ENCODE results near the gene ZFHX3. TPM values are rescaled to one million over a fixed set of nuclear protein-coding genes. Genes with fewer than 3 reads are reported as not detected.

ZFHX3 gene
- total RNA-seq, 1 donor from 2014 or later: 44.6 TPM

DNA sequence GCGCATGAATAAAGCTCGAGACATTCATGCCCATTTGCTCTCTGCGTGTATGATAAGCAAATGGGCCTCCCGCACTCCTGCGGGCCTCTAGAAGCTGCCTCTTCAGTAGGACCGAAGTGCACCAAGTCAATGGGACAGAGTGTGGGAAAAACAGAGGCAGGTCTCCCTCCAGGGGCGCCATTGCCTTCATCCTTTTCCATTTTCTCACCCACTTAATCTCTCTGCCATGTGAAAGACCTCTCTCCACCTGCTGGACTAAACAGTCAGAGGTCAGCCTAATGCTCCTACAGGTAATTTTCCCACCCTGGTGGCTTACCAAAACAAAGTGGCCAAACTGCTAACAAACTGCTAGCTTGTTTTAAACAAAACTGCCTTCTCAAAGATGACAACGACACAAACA is 210.9 kb downstream of the ZFHX3 start:
- no peak for DNase-seq (ENCODE audit: low spot score)
- ATAC-seq: no peak
- intact Hi-C loops (cut with DNase I): no loop called here

DNA sequence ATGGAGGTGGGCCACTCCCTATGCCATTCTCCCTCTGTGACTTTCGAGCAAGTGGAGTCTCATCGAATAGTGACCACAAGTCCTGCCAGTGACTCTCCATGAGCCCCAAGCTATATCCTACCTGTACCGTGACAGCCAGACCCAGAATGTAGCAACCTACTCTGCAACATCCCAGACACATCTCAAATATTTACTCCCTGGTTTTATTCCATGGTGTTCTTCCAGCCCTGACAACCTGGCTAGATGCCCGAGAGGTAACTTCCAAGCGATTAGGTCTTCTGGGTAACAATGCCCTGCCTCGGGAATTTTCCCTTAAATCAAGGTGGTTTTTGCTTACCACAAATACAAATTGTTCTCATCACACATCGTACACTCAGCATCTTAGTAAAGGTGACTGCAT is 211.7 kb downstream of the ZFHX3 start:
- DNase-seq (ENCODE audit: low spot score): no peak
- intact Hi-C loops (cut with DNase I): no loop called here
- ATAC-seq: no peak

DNA sequence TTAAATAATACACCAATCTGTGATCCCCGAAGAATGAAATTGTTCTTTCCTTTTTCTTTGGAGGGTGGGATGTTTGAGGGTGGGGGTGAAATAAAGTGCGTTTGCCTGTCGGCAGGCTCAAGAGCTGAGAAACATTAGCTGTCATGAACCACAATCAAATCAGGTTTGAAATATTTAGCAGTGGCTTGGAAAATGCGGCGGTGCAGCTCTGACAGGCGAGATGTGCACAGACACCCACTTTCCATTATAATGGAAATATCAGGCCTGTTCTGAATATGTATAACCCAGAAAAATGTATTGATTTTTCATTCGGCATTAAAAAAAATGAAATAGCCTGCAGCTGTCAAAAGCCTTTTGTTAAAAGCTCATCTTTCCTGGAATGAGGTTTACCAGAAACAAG is 212.8 kb downstream of the ZFHX3 start:
- intact Hi-C loops (cut with DNase I): no loop called here
- DNase-seq (ENCODE audit: low spot score) (no peak), ATAC-seq (no peak)

DNA sequence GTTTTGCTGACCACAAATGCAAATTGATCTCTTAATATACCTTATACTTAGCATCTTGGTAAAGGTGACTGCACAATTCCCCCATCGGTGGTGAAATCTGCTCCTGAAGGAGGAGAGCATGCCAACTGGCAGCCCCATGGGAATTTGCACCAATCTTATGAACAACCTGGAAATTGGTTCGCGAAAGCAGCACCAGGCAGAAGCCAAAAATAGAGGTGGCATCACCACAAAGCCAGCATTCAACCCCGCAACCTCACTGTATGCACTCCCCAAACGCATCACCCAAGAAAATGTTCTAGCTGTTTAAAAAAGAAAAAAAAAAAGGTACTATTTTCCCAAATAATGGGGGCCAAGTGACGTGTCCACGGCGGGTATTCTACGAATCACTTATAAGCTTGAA is 213.4 kb downstream of the ZFHX3 start:
- intact Hi-C loops (cut with DNase I): no loop called here
- DNase-seq (ENCODE audit: low spot score) (no peak), ATAC-seq (no peak)

DNA sequence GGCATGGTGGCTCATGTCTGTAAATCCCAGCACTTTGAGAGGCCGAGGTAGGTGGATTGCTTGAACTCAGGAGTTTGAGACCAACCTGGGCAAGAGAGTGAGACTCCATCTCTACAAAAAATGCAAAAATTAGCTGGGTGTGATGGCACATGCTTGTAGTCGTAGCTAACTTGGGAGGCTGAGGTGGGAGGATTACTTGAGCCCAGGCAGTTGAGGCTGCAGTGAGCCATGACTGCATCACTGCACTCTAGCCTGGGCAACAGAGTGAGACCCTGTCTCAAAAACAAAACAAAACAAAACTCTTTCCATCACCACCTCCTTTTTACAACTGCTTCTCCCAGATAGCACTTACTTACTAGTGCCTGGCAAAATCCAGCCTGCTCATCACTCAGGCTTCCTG is 214.0 kb downstream of the ZFHX3 start:
- intact Hi-C loops (cut with DNase I): no loop called here
- no peak for ATAC-seq
- no peak for DNase-seq (ENCODE audit: low spot score)

DNA sequence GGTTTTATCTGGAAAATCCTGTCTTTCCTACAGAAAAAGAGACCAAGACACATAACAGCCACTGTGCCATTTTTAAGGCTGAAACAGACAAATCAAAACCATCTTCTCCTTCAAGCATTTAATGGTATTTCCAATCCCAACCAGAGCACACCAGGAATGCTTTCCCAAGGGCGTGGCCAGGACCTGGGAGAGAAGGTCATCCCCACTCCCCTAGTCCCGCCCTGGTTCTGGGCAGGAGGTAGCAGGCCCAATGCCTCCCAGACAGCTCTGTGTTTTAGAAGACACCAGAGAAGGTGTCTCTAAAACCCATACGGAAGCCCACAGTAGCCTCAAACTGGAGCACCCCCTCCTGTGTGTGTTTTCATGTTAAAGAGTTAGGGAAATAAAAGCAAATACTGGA is 214.4 kb downstream of the ZFHX3 start:
- intact Hi-C loops (cut with DNase I): no loop called here
- DNase-seq (ENCODE audit: low spot score) (no peak), ATAC-seq (peak; percentile 11)

DNA sequence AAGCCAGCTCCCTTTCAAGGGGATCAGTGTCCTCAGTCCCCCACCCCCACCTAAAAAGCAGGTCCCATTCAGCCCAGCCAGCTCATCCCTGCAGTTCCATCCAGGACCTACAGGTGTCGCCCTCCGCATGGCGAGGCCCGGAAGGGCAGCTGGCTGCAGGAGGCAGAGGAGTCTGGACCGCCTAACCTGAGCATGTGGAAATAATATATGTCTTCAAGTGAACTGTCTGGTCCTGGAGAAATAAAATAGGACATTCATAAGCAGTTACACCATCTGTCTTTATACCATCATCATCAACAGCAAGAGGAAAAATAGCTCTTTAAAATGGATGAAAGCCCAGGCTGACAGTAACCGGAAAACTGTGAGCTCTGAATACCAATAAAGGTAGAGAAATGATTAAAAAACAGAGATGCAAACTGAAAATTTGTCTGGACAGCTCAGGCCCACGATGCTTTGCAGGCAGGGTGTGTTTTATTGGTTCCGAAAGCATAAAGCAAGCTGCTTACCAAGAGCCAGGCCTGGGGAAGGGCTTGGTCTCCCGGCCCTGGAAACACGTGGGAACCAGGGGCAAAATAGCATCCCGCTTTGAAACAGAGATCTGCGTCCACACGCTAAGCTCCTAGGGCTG is 215.2 kb downstream of the ZFHX3 start:
- intact Hi-C loops (cut with DNase I): no loop called here
- ATAC-seq: peak; percentile 94
- DNase-seq (ENCODE audit: low spot score): peak; percentile 92

DNA sequence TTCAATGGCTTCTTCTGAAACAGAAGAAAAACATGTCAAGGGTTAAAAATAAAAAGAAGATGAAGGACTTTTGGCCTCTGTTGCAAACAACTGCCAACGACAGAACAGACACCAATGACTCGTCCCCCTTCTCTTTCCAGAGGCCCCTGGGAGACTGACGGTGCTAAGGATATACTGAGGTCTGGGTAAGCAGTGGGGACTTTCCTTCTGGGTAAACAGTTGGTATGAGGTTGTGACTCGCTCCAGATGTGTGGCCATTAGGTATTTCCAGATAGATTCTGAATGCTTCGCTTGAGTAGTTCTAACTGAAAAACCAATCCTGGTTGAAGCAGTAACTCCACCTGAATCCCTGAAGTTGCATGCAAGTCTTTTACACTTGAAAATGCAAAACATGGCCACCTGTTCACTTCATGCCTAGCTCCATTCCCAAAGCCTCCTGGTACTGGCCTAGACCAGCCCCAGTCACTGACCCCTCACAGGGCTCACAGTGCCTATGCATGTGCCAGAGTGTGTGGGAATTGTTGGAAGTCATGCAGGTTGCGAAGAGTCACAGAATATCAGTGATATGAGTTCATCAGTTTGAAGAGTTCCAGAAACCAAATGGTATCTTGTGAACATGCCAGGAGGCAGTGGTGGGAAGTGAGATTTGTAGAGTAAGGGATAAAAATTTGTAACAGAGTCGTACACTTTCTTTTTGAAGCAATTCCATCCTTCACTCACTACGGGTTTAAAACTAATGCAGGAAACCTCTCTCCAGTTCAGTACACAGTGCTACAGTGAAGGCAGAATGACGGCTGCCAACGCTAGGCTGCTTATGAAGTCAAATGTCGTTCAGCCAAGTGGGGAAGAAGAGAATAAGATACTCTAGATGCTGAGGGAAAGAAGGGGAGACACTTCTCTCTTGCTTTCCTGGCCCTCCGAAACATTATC is 217.8 kb downstream of the ZFHX3 start:
- ATAC-seq: no peak
- no peak for DNase-seq (ENCODE audit: low spot score)
- intact Hi-C loops (cut with DNase I): no loop called here

DNA sequence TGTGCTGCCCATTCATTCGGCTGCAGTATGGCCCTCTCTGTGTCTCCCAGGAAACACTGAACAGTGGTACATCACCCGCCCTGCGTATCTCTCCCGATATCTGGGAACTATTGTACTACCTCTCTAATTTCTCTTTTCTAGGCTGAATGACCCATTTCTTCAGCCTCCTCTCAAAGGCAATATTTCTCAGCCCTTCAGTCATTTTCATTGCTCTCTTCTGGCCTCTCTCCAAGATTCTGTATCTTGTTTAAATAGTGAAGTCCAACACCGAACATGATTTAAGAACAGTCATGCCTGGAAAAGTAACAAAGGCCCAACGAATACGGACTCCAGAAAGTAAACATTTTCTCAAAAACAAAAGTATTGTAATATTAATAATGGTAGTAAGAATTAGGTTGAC is 220.1 kb downstream of the ZFHX3 start:
- intact Hi-C loops (cut with DNase I): no loop called here
- DNase-seq (ENCODE audit: low spot score) (no peak), ATAC-seq (no peak)

DNA sequence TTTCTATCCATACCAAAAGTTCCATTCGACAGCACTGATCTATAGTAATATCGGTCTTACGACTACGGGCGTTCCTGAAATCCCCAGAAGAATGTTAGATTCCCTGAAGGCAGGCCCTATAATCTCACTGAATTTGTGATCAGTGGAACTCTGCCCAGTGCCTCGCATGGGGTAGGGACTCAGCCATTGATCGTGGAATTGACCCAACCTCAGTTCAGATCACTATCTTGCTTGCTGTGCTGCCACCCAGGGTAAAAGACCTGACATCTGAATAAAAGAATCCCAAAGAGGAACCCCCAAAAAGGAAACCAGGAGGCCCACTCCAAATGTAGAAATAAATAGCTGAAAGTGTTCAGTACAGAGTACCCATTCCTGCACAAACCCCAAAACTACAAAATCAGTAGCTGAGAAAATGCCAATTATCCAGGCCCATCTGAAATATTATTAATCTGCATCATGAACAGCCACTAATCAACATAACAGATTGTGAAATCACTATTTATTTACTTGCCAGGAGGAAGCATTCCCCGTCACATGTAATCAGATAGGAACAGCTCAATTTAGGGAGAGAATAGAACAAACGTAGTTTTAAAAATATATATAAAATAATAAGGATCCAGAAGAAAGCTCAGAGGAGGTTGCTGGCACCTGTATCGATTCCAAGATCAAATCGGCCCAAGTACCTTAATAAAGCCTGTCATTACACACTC is 221.9 kb downstream of the ZFHX3 start:
- DNase-seq (ENCODE audit: low spot score): no peak
- no peak for ATAC-seq
- intact Hi-C loops (cut with DNase I): no loop called here

DNA sequence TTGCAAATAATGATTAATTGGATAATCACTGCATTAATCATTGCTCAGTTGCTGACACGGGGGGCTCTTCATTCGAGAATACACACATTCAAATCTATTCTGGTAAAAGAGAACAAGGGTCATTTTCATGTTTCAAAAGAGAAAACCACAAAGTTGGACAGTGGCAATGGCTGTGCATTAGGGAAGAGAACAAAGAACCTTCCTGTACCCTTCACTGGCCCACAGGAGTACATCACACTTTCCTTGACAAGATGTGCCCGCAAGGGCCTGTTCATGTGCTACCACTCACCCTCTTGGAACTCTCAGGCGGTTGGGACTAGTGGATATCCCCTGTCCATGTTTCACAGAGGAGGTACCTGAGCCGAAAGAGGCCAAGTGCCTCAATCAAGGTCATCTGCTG is 223.2 kb downstream of the ZFHX3 start:
- no peak for DNase-seq (ENCODE audit: low spot score)
- intact Hi-C loops (cut with DNase I): no loop called here

DNA sequence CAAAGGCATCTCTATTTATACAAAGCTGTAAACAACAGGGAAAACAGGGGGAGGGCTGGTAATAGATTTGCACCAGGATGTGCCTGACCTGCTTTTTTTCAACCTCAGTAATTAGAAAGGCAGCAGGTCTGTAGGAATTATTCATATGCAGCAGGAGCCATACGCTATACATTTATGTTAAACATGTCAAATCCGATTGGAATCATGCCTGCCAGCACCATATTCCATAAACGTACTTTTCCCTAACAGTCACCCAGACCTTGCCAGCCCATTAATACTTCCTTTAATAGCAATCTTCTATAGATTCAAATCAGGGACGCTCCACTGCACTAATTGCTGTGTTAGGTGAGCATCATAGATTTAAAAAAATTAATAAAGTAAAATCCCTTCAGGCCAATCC is 223.9 kb downstream of the ZFHX3 start:
- no peak for ATAC-seq
- intact Hi-C loops (cut with DNase I): no loop called here
- DNase-seq (ENCODE audit: low spot score): no peak

More for the DNA sequence above, 223.2 kb downstream of the ZFHX3 start:
- no peak for ATAC-seq

DNA sequence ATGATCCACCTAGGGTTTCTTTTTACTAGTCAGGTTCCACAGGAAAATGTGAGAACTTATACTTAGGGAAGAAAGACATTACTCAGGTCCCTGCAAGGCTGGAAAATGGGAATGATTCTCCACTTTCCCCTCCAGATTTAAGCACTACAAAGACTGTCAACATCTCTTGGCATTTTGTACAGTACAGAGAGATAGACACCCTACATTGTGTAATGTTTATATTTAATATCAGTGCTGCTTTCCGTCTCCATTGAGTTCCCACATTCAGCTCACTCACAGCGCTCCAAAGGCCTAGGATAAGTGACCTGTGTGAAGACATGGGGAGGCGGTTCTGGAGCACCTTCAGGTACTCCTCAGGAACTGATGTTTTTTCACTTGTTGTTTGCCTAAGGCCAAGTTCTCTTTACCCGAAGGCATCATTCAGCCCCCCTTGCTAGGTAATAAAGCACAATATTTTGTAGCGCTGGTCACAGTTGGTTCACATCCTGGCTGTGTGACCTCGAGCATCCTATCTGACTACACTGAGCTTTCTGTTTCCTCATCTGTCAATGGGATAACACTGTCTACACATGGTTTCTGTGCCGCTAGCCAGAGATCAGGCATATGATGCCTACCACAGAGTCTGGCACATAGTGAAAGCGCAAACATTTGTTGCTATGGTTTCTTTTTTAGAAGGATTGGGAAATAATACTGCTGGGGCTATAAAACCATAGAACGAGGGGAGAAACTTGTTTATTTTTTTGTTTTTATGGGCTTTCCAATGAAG is 226.6 kb downstream of the ZFHX3 start:
- DNase-seq (ENCODE audit: low spot score): no peak
- ATAC-seq: no peak
- intact Hi-C loops (cut with DNase I): no loop called here

DNA sequence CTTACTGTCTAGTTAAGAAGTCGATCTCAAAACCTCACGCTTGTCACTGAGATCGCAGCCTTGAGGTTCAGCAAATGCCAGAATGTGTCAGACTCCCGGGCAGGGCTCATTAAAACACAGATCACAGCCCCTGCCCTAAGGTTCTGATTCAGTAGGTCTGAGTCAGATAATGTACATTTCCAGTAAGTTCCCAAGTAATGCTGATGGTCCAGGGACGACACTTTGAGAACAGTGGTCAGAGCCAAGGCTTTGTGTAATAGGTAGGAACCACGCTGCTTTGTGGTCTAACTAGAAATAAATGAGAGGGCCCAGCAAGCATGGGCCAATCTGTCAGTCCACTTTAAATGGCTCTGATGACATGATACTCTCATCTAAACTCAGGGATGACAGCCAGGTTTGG is 228.6 kb downstream of the ZFHX3 start:
- ATAC-seq (no peak), DNase-seq (ENCODE audit: low spot score) (no peak)
- intact Hi-C loops (cut with DNase I): no loop called here

DNA sequence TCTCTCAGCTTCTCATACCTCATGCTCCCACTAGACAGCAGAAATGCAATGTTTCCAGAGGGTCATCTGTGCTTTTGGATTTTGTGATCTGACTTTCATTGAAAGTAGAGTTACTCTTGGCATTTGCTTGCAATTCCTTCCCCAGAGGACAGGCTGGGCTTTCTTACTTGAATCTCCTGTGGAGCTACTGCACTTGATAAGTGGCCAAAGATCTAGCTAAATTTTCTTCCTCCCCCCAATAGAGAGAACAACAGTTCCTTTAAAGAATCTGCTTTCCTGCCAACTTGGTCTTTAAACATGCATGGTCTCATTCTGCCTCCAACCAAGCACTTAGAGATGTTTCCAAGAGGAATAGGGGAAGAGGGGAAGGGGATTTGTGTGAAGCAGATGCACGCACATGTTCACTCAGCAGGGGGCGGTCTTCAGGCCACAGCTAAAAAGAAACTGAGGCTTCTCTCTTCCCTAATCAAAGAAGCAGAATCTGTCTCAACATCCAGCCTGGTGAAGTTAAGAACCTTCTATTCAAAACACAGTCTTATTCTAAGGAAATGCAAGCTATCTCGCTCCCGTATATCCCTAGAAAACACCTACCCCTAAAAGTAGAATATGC is 229.6 kb downstream of the ZFHX3 start:
- DNase-seq (ENCODE audit: low spot score): no peak
- no peak for ATAC-seq
- intact Hi-C loops (cut with DNase I): no loop called here

DNA sequence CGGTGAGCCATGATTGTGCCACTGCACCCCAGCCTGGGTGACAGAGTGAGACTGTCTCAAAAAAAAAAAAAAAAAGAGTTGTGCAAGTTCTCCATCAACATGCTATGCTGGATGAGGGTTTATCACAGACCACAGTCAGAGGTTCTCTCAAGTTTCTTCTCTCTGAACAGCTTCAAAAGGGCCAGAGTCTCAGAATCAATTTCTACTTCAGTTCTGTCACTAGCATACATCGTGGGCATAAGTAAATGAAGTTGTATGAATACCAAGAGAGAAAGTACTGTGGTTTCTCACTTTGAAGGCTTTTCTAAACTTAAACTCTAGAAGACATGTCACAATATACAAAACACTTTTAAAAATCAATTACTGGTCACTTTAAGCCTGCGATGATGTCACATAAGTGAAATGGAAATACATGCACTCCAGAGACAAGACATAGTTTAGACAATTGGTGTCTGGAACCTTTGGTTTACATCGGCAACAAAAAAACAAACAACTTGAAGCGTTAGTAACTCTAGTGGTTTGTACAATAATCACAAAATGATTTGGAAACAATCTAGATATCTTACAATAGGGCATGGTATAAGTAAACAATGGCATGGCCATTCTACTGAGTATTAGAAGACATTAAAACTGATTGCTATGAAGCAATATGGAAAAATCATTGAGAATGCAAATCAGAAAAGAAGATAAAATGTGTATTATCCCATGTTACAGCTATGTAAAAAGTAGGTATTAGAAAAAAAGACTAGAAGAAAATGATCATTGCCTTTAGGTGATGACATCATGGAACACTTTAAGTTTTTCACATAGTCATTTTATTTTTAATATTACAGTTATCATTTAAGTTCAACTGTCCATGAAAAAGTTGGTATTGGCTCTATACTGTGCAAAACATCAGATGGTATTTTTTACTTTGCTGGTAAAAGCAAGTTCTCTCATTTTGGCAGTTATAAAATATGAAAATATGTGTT is 232.3 kb downstream of the ZFHX3 start:
- ATAC-seq: no peak
- intact Hi-C loops (cut with DNase I): no loop called here
- DNase-seq (ENCODE audit: low spot score): no peak

DNA sequence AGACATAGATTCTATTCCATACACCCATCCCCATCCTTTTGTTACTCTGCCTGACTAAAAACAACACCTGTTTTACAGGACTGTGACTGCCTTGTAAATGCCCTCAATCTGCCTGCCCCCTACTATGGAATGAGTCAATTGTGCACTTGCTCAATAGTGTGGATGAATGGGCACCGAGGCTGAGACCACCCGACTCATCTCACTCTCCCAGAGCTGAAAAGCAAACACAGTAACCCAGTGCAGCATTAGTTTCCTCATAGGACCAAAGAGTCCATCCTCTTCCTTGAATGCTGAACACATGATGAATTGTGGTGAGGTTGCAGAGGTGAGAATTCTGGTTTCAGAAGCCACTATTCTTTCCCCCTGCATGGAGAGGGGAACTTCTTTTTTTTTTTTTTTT is 233.7 kb downstream of the ZFHX3 start:
- ATAC-seq (no peak), DNase-seq (ENCODE audit: low spot score) (no peak)
- intact Hi-C loops (cut with DNase I): no loop called here

DNA sequence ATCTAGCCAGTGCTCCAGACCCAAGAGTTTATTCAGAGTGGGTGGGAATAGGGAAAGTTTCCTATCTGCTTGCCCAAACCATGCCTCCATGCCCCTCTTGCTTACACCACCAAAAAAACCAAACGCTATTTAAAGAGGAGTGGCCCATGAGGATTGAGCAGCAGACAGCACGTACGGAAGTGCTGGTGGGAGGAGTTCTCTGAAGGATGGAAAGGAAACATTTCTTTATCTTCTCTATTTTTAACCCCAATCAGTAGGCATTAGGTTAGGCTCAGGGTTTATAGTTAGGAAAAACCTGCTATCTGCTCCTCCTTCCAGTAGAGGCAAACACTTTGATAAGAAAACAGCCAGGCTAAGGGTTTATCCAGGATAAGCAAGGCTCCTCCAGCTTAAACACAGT is 235.3 kb downstream of the ZFHX3 start:
- no peak for DNase-seq (ENCODE audit: low spot score)
- no peak for ATAC-seq
- intact Hi-C loops (cut with DNase I): no loop called here

All from sciatic nerve (tissue), 2 donors.